Lung (tissue), 12 donors: ENCODE data around the gene SLC22A12. TPM values are rescaled to one million over a fixed set of nuclear protein-coding genes. Genes with fewer than 3 reads are reported as not detected.

ENCODE experiments used
- ATAC-seq: fragments of 200-7000 bp; cut with Tn5 transposase; one replicate; pipeline ENCODE4 v1.9.1; 2020; ENCODE audit warnings: moderate number of reproducible peaks; ENCODE audit not compliant: insufficient read depth, low FRiP score
- DNase-seq, 3 donors: peaks; one replicate each; pipeline ENCODE4 v3.0.0-alpha.2; 2013 to 2017
- H3K27ac ChIP-seq, 2 donors: one replicate each; pipeline ENCODE4 v1.5.1; 2013; ENCODE audit warnings: mild to moderate bottlenecking in 2 of 2, moderate library complexity in 2 of 2, control low read depth in 1 of 2, inconsistent platforms in 1 of 2, low read depth in 1 of 2, low read length in 1 of 2
- H3K27me3 ChIP-seq, 3 donors: one replicate each; pipeline ENCODE4 v1.5.1; 2013; ENCODE audit warnings: low read length in 2 of 3; ENCODE audit not compliant: control insufficient read depth in 3 of 3, insufficient read depth in 3 of 3
- H3K36me3 ChIP-seq, 4 donors: one replicate each; pipeline ENCODE4 v1.5.1; 2013; ENCODE audit warnings: low read length in 4 of 4, mild to moderate bottlenecking in 1 of 4, moderate library complexity in 1 of 4; ENCODE audit not compliant: control insufficient read depth in 4 of 4, insufficient read depth in 4 of 4
- H3K4me1 ChIP-seq, 5 donors: one replicate each; pipeline ENCODE4 v1.5.1; 2013; ENCODE audit warnings: low read length in 5 of 5, mild to moderate bottlenecking in 2 of 5, moderate library complexity in 1 of 5; ENCODE audit not compliant: control insufficient read depth in 5 of 5, insufficient read depth in 5 of 5
- H3K4me3 ChIP-seq: one replicate; pipeline ENCODE4 v1.5.1; 2013; ENCODE audit warnings: mild to moderate bottlenecking, control low read depth, moderate library complexity
- H3K9ac ChIP-seq, 2 donors: one replicate each; pipeline ENCODE4 v1.5.1; 2013; ENCODE audit warnings: low read length in 2 of 2, control low read depth in 1 of 2; ENCODE audit not compliant: insufficient read depth in 1 of 2
- H3K9me3 ChIP-seq, 4 donors: one replicate each; pipeline ENCODE4 v1.5.1; 2013; ENCODE audit warnings: low read length in 3 of 4, mild to moderate bottlenecking in 1 of 4, moderate library complexity in 1 of 4; ENCODE audit not compliant: control insufficient read depth in 4 of 4, insufficient read depth in 3 of 4
- CTCF ChIP-seq: IDR thresholded peaks from 2 replicates; pipeline ENCODE4 v1.5.1; 2012; ENCODE audit warnings: mild to moderate bottlenecking; ENCODE audit errors: control extremely low read depth, extremely low read depth
- WGBS, 2 donors: extraction: QIAGEN DNeasy Blood & Tissue Kit; methylation state at CpG; one replicate each; pipeline ENCODE4 v1.1.7; 2013; 5-methylcytosine and 5-hydroxymethylcytosine counted together
- polyA plus RNA-seq, 2 donors: library from polyadenylated mRNA; stranded (reverse); fragments of 200-250 nt; gene quantifications; one replicate each; pipeline ENCODE4 v1.2.1, GENCODE V29; 2013
- total RNA-seq, 2 donors: library from RNA; depleted of rRNA in 1 of 2; stranded (reverse); fragments of >200 nt in 1 of 2; gene quantifications; one replicate each; pipeline ENCODE4 v1.2.1, GENCODE V29; 2014 to 2021
- donor health status: control.
- donor health status: control.
- donor health status: Bipolar disorder and iron deficiency.
- donor health status: healthy.
- donor health status: DM: yes; HTN: yes; CAD: no.

The SLC22A12 gene
- total and polyA plus RNA-seq, 4 donors: not detected

- Histone ChIP-seq H3K4me1 (no peaks in the 10 kb centered on the region), H3K27me3 (peaks cover 0 to 16% (median 0%) of the 10 kb centered on the region in 3 donors), H3K9ac (no peak overlapping the region), H3K4me3 (no peak overlapping the region), H3K9me3 (peaks cover 0 to 3% (median 0%) of the 10 kb centered on the region in 4 donors), H3K27ac (no peak overlapping the region), H3K36me3 (peaks cover 0 to 20% (median 8%) of the 10 kb centered on the region in 4 donors)
- ATAC-seq (no peak), DNase-seq (no peak)
- TF ChIP-seq CTCF: no peak
- WGBS, 2 donors: 91 to 92% methylated on average over 2 of the region's 2 CpGs
These were observed 37.6 kb downstream of the SLC22A12 start for GRCh38 chr11:64628596-64628995.

- Histone ChIP-seq H3K9me3 (peaks cover 0 to 3% (median 0%) of the 10 kb centered on the region in 4 donors), H3K4me1 (no peaks in the 10 kb centered on the region), H3K36me3 (peaks cover 0 to 20% (median 8%) of the 10 kb centered on the region in 4 donors), H3K9ac (no peak overlapping the region), H3K27ac (no peak overlapping the region), H3K27me3 (peaks cover 0 to 16% (median 0%) of the 10 kb centered on the region in 3 donors), H3K4me3 (no peak overlapping the region)
- WGBS, 2 donors: 84 to 94% methylated on average over 6 of the region's 6 CpGs
- DNase-seq (no peak), ATAC-seq (no peak)
- no peak for TF ChIP-seq CTCF
These were observed 38.1 kb downstream of the SLC22A12 start for GRCh38 chr11:64629103-64629502.

- Histone ChIP-seq H3K4me3 (no peak overlapping the region), H3K27ac (no peak overlapping the region), H3K27me3 (peaks cover 0 to 16% (median 0%) of the 10 kb centered on the region in 3 donors), H3K9ac (no peak overlapping the region), H3K36me3 (peaks cover 0 to 20% (median 8%) of the 10 kb centered on the region in 4 donors), H3K9me3 (peaks cover 0 to 3% (median 0%) of the 10 kb centered on the region in 4 donors), H3K4me1 (no peaks in the 10 kb centered on the region)
- 48 to 68% methylated on average over 55 to 56 of the region's 56 CpGs for WGBS, 2 donors
- ATAC-seq (no peak), DNase-seq (peak in 1 of 3 donors; percentile 30)
- no peak for TF ChIP-seq CTCF
These were observed 39.0 kb downstream of the SLC22A12 start for GRCh38 chr11:64629796-64630562.
